GM12874 (cell line): Measurements from ENCODE around the gene SLC9A4.

Source experiments
- TF ChIP-seq, protein P1 (sequence below): IDR thresholded peaks from 2 replicates; pipeline ENCODE4 v1.5.1; 2011; ENCODE audit warnings: low read depth, mild to moderate bottlenecking, control low read depth, low read length, moderate library complexity; ENCODE audit not compliant: insufficient read depth

The SLC9A4 gene

DNA sequence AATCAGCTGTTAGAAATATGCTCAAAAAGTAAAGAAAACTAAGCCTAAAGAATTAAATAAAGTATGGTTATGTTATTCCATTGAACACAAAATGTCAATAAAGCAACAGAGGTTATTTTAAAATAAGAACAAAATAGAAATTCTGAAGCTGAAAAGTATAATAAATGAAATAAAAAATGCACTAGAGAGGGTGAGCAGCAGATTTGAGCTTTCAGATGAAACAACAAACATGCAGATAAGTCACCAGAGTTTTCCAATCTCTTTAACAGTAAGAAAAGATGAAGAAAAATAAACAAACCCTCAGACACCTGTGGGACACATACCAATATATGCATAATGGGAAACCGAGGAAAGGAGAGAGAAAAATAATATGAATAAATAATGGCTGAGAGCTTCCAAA lies 76.0 kb downstream of the SLC9A4 start:
- TF ChIP-seq, protein P1, sequence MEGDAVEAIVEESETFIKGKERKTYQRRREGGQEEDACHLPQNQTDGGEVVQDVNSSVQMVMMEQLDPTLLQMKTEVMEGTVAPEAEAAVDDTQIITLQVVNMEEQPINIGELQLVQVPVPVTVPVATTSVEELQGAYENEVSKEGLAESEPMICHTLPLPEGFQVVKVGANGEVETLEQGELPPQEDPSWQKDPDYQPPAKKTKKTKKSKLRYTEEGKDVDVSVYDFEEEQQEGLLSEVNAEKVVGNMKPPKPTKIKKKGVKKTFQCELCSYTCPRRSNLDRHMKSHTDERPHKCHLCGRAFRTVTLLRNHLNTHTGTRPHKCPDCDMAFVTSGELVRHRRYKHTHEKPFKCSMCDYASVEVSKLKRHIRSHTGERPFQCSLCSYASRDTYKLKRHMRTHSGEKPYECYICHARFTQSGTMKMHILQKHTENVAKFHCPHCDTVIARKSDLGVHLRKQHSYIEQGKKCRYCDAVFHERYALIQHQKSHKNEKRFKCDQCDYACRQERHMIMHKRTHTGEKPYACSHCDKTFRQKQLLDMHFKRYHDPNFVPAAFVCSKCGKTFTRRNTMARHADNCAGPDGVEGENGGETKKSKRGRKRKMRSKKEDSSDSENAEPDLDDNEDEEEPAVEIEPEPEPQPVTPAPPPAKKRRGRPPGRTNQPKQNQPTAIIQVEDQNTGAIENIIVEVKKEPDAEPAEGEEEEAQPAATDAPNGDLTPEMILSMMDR: no peak

DNA sequence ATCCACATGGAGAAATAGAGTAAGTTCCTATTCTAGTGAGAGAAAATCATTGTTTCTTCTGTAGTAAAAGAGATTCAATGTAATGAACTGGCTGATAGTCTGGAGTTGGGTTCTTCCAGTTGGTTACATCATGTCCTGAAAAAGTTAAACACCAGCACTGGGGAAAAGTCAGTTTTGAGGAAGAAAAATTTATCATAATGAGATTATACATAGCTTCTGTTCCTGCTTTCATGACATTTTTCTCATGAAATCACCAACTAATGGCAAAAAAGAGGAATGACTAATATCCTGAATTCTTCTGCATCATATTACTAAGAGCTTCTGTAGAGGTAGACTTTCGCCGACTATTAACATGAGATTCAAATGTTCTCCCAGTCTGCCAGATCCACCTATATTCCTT lies 77.1 kb downstream of the SLC9A4 start:
- TF ChIP-seq, protein P1: no peak

DNA sequence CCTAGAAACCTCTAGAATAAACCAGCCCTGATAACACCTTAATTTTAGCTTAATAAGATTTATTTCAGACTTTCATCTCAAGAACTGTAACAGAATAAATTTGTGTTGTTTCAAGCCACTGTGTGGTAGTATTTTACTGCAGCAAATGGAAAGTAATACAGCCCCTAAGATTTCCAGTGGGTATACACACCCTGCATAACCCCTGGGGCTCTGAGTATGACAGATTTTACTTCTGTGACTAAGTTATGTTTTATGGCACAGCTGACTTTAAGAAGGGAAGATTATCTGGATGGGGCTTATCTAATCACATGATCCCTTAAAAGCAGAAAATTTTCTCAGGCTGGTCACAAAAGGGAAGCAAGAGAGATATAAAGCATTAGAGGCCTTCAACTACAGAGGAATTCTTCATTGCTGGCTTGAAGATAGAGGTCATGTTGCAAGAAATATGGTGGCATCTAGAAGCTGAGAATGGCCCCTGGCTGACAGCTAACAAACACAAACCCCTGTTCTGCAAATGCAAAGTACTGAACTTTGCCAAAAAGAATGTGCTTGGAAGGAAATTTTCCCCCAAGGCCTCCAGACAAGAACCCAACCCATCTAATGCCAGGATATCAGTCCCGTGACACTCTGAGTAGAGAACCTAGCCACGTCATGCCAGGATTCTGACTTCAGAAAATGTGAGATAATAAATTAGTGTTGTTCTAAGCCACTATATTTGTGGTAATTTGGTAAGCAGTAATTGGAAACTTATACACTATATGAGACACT lies 78.5 kb downstream of the SLC9A4 start:
- TF ChIP-seq, protein P1: no peak

- TF ChIP-seq, protein P1: no peak
Measured at GRCh38 chr2:102553601-102554000, 80.6 kb downstream of the SLC9A4 start.

GRCh38 chr2:102558463-102558862 lies 85.4 kb downstream of the SLC9A4 start:
- TF ChIP-seq, protein P1: no peak

DNA sequence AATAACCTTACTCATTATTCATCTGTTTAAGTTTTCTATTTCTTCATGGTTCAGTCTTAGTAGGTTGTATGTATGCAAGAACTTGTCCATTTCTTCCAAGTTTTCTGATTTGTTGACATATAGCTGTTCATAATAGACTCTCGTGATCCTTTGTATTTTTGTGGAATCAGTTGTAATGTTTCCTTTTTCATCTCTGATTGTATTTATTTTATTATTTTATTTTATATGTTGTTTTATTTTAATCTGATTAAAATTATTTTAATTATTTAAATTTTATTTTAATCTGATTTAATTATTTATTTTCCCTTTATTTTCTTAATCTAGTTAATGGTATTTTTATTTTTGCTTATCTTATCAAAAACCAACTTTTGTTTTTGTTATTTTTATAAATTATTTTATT lies 102.9 kb downstream of the SLC9A4 start:
- TF ChIP-seq, protein P1: no peak

DNA sequence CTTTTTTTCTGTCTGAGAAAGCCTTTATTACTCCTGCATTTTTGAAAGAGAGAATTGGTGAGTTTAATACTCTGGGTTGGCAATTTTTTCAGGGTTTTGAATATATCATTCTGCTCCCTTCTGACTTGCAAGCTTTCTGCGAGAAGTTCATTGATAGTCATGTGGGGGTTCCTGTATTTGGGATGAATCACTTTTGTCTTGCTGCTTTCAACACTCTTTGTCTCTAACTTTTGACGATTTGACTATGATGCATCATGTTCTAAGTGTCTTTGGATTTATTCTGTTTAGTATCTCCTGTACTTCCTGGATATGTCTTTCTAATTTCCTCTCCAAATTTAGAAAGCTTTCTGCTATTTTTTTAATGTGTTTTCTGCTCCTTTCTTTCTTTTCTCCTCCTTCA lies 105.3 kb downstream of the SLC9A4 start:
- TF ChIP-seq, protein P1: no peak
